ENCODE measurements around the gene PLEKHG4B. TPM values are rescaled to one million over a fixed set of nuclear protein-coding genes. Genes with fewer than 3 reads are reported as not detected.

Gene PLEKHG4B
- total RNA-seq, 1 experiment from 2014 or later = not detected

GRCh38 chr5:152077-152476, 60.1 kb downstream of the PLEKHG4B start:
- no peak for DNase-seq (ENCODE audit: unreplicated experiment)
- no peaks in the 10 kb centered on the region for H3K4me1 Mint-ChIP-seq (ENCODE audit: insufficient read depth, unreplicated experiment)
- intact Hi-C loops (cut with micrococcal nuclease) = no loop called here
- no TSS peak for BruUV-seq (replicated peaks)
- no peak for TF ChIP-seq CTCF (IDR thresholded peaks at IDR 0.05; ENCODE audit: unreplicated experiment)
- H3K27me3 Mint-ChIP-seq (ENCODE audit: insufficient read depth, unreplicated experiment) = peaks cover 5% of the 10 kb centered on the region
- no peaks in the 10 kb centered on the region for H3K36me3 Mint-ChIP-seq (ENCODE audit: insufficient read depth, unreplicated experiment)
- H3K4me3 Mint-ChIP-seq (ENCODE audit: unreplicated experiment) = no peak overlapping the region
- ChIA-PET POLR2A (no interaction called here), CTCF (no interaction called here)
- H3K9me3 Mint-ChIP-seq (ENCODE audit: unreplicated experiment) = peaks cover 16% of the 10 kb centered on the region
- H3K27ac Mint-ChIP-seq (ENCODE audit: low read depth, unreplicated experiment) = no peak overlapping the region

- DNase-seq (ENCODE audit: unreplicated experiment) = no peak
- Mint-ChIP-seq H3K36me3 (ENCODE audit: insufficient read depth, unreplicated experiment) (no peaks in the 10 kb centered on the region), H3K4me3 (ENCODE audit: unreplicated experiment) (no peak overlapping the region), H3K9me3 (ENCODE audit: unreplicated experiment) (peaks cover 4% of the 10 kb centered on the region), H3K27ac (ENCODE audit: low read depth, unreplicated experiment) (no peak overlapping the region), H3K27me3 (ENCODE audit: insufficient read depth, unreplicated experiment) (peaks cover 9% of the 10 kb centered on the region), H3K4me1 (ENCODE audit: insufficient read depth, unreplicated experiment) (no peaks in the 10 kb centered on the region)
- intact Hi-C loops (cut with micrococcal nuclease) = no loop called here
- ChIA-PET POLR2A (interaction anchor here (0.7 kb wide), 1 partner anchor 97 kb away, joined by 3 read pairs; no protein-coding TSS in a partner anchor), CTCF (interaction anchor here (0.6 kb wide), 1 partner anchor 104 kb away, joined by 3 read pairs; no protein-coding TSS in a partner anchor)
- no peak for TF ChIP-seq CTCF (IDR thresholded peaks at IDR 0.05; ENCODE audit: unreplicated experiment)
- no TSS peak for BruUV-seq (replicated peaks)
Observed at GRCh38 chr5:153256-153655, 61.3 kb downstream of the PLEKHG4B start.

- Mint-ChIP-seq H3K4me3 (ENCODE audit: unreplicated experiment) (no peak overlapping the region), H3K9me3 (ENCODE audit: unreplicated experiment) (no peaks in the 10 kb centered on the region), H3K4me1 (ENCODE audit: insufficient read depth, unreplicated experiment) (no peaks in the 10 kb centered on the region), H3K27me3 (ENCODE audit: insufficient read depth, unreplicated experiment) (peaks cover 15% of the 10 kb centered on the region), H3K27ac (ENCODE audit: low read depth, unreplicated experiment) (no peak overlapping the region), H3K36me3 (ENCODE audit: insufficient read depth, unreplicated experiment) (no peaks in the 10 kb centered on the region)
- ChIA-PET CTCF (no interaction called here), POLR2A (no interaction called here)
- no peak for TF ChIP-seq CTCF (IDR thresholded peaks at IDR 0.05; ENCODE audit: unreplicated experiment)
- no peak for DNase-seq (ENCODE audit: unreplicated experiment)
- no TSS peak for BruUV-seq (replicated peaks)
- intact Hi-C loops (cut with micrococcal nuclease) = no loop called here
Observed at GRCh38 chr5:154236-154635, 62.3 kb downstream of the PLEKHG4B start.

GRCh38 chr5:154826-155225, 62.9 kb downstream of the PLEKHG4B start:
- H3K4me1 Mint-ChIP-seq (ENCODE audit: insufficient read depth, unreplicated experiment) = peaks cover 4% of the 10 kb centered on the region
- H3K4me3 Mint-ChIP-seq (ENCODE audit: unreplicated experiment) = no peak overlapping the region
- no peaks in the 10 kb centered on the region for H3K9me3 Mint-ChIP-seq (ENCODE audit: unreplicated experiment)
- H3K36me3 Mint-ChIP-seq (ENCODE audit: insufficient read depth, unreplicated experiment) = no peaks in the 10 kb centered on the region
- H3K27ac Mint-ChIP-seq (ENCODE audit: low read depth, unreplicated experiment) = no peak overlapping the region
- ChIA-PET CTCF (no interaction called here), POLR2A (no interaction called here)
- BruUV-seq (replicated peaks) = no TSS peak
- no peak for DNase-seq (ENCODE audit: unreplicated experiment)
- no peak for TF ChIP-seq CTCF (IDR thresholded peaks at IDR 0.05; ENCODE audit: unreplicated experiment)
- intact Hi-C loops (cut with micrococcal nuclease) = no loop called here
- peaks cover 21% of the 10 kb centered on the region for H3K27me3 Mint-ChIP-seq (ENCODE audit: insufficient read depth, unreplicated experiment)

Data from MCF 10A (cell line).